PC-3 (cell line): ENCODE data around the gene C1orf94. TPM values are rescaled to one million over a fixed set of nuclear protein-coding genes. Genes with fewer than 3 reads are reported as not detected.

Experiments used
- ATAC-seq: fragments of 200-7000 bp; cut with Tn5 transposase; 2 replicates; pipeline ENCODE4 v1.9.1; 2020; ENCODE audit warnings: mild to moderate bottlenecking, moderate library complexity
- BruUV-seq: library from RNA; stranded (reverse); fragments of 400-500 nt; replicated peaks from 2 replicates; lab custom pipeline; 2021; lab: Mats Ljungman, UMichigan
- CTCF ChIA-PET: fragments of 300-600 bp; sonication (Branson Sonifier 250); formaldehyde crosslinking; loops from one replicate; lab custom pipeline; 2022; ENCODE audit warnings: antibody characterized with exemption; lab: Charles Lee
- POLR2A ChIA-PET: fragments of 300-600 bp; sonication (Branson Sonifier 250); formaldehyde crosslinking; loops from one replicate; lab custom pipeline; 2022; ENCODE audit warnings: antibody characterized with exemption; ENCODE audit not compliant: unreplicated experiment; lab: Charles Lee
- DNase-seq: peaks from one replicate; pipeline ENCODE4 v3.0.0-alpha.2; 2015
- H2AFZ ChIP-seq: fragments of 300-600 bp; sonication (generic); 2 replicates; pipeline ENCODE4 v1.6.0; 2016; ENCODE audit warnings: antibody characterized with exemption, low read length
- H3F3A ChIP-seq: fragments of 300-600 bp; sonication (generic); one replicate; pipeline ENCODE4 v1.6.0; 2017; ENCODE audit warnings: antibody characterized with exemption, low read length, control low read depth, mild to moderate bottlenecking; ENCODE audit not compliant: unreplicated experiment
- H3K27ac ChIP-seq: fragments of 300-600 bp; sonication (generic); 2 replicates; pipeline ENCODE4 v1.5.1; 2016; ENCODE audit warnings: mild to moderate bottlenecking, low read length
- H3K27me3 ChIP-seq: fragments of 300-600 bp; sonication (generic); 2 replicates; pipeline ENCODE4 v1.6.1; 2016; ENCODE audit warnings: low read length, mixed read lengths
- H3K36me3 ChIP-seq: fragments of 300-600 bp; sonication (generic); 2 replicates; pipeline ENCODE4 v1.6.1; 2016; ENCODE audit warnings: low read depth, mixed run types, low read length, mixed read lengths
- H3K4me1 ChIP-seq: fragments of 300-600 bp; sonication (generic); 2 replicates; pipeline ENCODE4 v1.5.1; 2016; ENCODE audit warnings: low read length; ENCODE audit not compliant: insufficient read depth
- H3K4me2 ChIP-seq: fragments of 300-600 bp; sonication (generic); 2 replicates; pipeline ENCODE4 v1.6.0; 2016; ENCODE audit warnings: low read length
- H3K4me3 ChIP-seq: fragments of 300-600 bp; sonication (generic); 2 replicates; pipeline ENCODE4 v1.5.1; 2016; ENCODE audit warnings: mild to moderate bottlenecking, low read length, mixed read lengths
- H3K79me2 ChIP-seq: fragments of 300-600 bp; sonication (generic); 2 replicates; pipeline ENCODE4 v1.6.1; 2017; ENCODE audit warnings: low read length, mixed read lengths
- H3K9ac ChIP-seq: fragments of 300-600 bp; sonication (generic); 2 replicates; pipeline ENCODE4 v1.6.0; 2016; ENCODE audit warnings: mild to moderate bottlenecking, low read length
- H3K9me2 ChIP-seq: fragments of 300-600 bp; sonication (generic); replicated peaks from 2 replicates; pipeline ENCODE4 v1.6.1; 2016; ENCODE audit warnings: mixed run types, low read length, mixed read lengths
- H3K9me3 ChIP-seq: fragments of 300-600 bp; sonication (generic); 2 replicates; pipeline ENCODE4 v1.6.1; 2016; ENCODE audit warnings: low read length, mixed read lengths
- H4K20me1 ChIP-seq: fragments of 300-600 bp; sonication (generic); 2 replicates; pipeline ENCODE4 v1.6.1; 2016; ENCODE audit warnings: low read length, mixed read lengths
- CTCF ChIP-seq: fragments of 300-600 bp; sonication (generic); conservative IDR thresholded peaks from 2 replicates; pipeline ENCODE4 v1.5.1; 2017; ENCODE audit warnings: antibody characterized with exemption, low read depth, mild to moderate bottlenecking, low read length
- EZH2 ChIP-seq: fragments of 300-600 bp; sonication (generic); IDR thresholded peaks from one replicate; pipeline ENCODE4 v1.6.1; 2017; ENCODE audit warnings: antibody characterized with exemption, mild to moderate bottlenecking, low read length; ENCODE audit not compliant: unreplicated experiment
- EZH2phosphoT487 ChIP-seq: fragments of 300-600 bp; sonication (generic); IDR thresholded peaks from 2 replicates; pipeline ENCODE4 v1.6.1; 2018; ENCODE audit warnings: mild to moderate bottlenecking, antibody characterized with exemption, low read length, borderline replicate concordance
- intact Hi-C: fragments of 100-400 bp; cut with micrococcal nuclease; formaldehyde crosslinking; loops from 2 replicates; pipeline ENCODE4 v1.9.0; 2023
- total RNA-seq: library from RNA; depleted of rRNA; stranded (reverse); fragments of >200 nt; gene quantifications from 2 replicates; pipeline ENCODE4 v1.2.3, GENCODE V29; 2014

Gene C1orf94
- total RNA-seq, 1 experiment from 2014 or later = not detected

DNA sequence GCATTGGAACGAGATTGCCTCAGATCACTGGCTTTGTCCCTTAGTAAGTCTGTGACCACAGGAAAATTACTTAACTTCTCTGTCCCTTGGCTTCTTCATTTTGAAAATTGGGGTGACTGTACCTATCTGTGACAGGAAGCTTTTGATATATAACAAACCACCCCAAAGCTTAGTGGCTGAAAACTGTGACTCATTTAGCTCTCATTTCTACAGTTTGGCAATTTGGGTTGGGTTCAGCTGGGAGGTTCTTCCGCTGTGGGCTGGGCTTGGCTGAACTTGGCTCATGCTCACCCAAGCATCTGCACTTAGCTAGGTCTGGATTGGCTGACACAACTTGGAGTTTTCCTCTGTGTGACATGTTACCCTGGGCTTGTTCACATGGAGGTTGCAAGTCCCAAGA lies 14.0 kb downstream of the C1orf94 start:
- intact Hi-C loops = no loop called here
- H3K9me3 ChIP-seq = 0 out of 2 replicates have a peak, but pooled peaks cover 3% of the 10 kb centered on the region
- no peaks in the 10 kb centered on the region for H3K36me3 ChIP-seq
- no peaks in the 10 kb centered on the region for H4K20me1 ChIP-seq
- H3K79me2 ChIP-seq = no peaks in the 10 kb centered on the region
- no peak for DNase-seq
- TF ChIP-seq CTCF (no peak), EZH2 (no peak), EZH2phosphoT487 (no peak)
- no peaks in the 10 kb centered on the region for H3F3A ChIP-seq
- no peaks in the 10 kb centered on the region for H3K4me1 ChIP-seq
- no peak overlapping the region for H3K4me2 ChIP-seq
- no peaks in the 10 kb centered on the region for H3K9me2 ChIP-seq
- CTCF ChIA-PET = no interaction called here
- no peak overlapping the region for H3K4me3 ChIP-seq
- H3K27me3 ChIP-seq = no peaks in the 10 kb centered on the region
- no peak overlapping the region for H3K9ac ChIP-seq
- H3K27ac ChIP-seq = no peak overlapping the region
- POLR2A ChIA-PET = no interaction called here
- BruUV-seq = no TSS peak
- ATAC-seq = no peak
- no peak overlapping the region for H2AFZ ChIP-seq

DNA sequence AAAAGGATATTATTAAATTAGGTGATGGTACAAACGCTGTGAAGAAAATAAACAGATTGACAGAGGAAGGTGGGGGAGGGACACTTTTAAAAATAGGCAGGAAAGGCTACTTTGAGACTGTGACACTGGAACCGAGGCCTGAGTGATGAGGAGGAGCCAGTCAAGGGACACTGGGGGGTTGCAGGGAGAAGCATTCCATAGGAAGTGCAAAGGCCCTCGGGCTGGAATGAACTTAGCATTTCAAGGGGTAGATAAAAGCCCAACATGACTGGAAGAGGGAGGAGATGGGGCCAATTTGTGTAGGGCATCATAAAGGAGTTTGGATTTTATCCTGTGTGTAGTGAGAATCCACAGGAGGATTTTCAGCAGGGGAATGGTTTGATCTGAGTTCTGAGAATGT lies 15.9 kb downstream of the C1orf94 start:
- DNase-seq (no peak), ATAC-seq (no peak)
- intact Hi-C loops = no loop called here
- H3K9me3 ChIP-seq = 0 out of 2 replicates have a peak, but pooled peaks cover 3% of the 10 kb centered on the region
- no peaks in the 10 kb centered on the region for H3K36me3 ChIP-seq
- no peaks in the 10 kb centered on the region for H3K79me2 ChIP-seq
- ChIA-PET POLR2A (no interaction called here), CTCF (no interaction called here)
- no peaks in the 10 kb centered on the region for H3K4me1 ChIP-seq
- no TSS peak for BruUV-seq
- H3K27me3 ChIP-seq = no peaks in the 10 kb centered on the region
- no peak overlapping the region for H2AFZ ChIP-seq
- no peak overlapping the region for H3K4me2 ChIP-seq
- no peak overlapping the region for H3K9ac ChIP-seq
- TF ChIP-seq EZH2phosphoT487 = no peak
- no peak for TF ChIP-seq EZH2
- TF ChIP-seq CTCF = no peak
- no peak overlapping the region for H3K4me3 ChIP-seq
- H3K9me2 ChIP-seq = no peaks in the 10 kb centered on the region
- no peaks in the 10 kb centered on the region for H4K20me1 ChIP-seq
- no peak overlapping the region for H3K27ac ChIP-seq
- no peaks in the 10 kb centered on the region for H3F3A ChIP-seq

DNA sequence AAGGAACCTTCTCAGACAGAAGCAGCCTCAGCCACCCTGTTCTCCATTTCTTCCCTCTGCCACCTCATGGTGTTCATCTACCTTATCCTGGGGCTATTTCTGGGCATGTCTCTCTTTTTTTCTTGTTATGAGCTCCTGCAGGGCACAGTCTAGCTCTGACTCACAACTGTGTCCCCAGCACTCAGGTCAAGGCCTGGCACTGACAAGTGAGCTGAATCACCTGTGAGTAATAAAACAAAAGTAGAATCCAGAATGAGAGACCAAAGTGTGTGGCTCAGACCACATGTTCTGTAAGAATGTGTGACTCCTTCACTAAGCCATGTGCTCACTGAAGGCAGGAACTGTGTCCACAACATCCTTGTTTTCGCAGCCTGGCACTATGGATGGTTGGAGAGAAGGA lies 23.2 kb downstream of the C1orf94 start:
- ATAC-seq (no peak), DNase-seq (peak; percentile 45)
- no peak for TF ChIP-seq EZH2
- no peak for TF ChIP-seq EZH2phosphoT487
- no peak for TF ChIP-seq CTCF
- Histone ChIP-seq H3K9me2 (no peaks in the 10 kb centered on the region), H3K4me3 (no peak overlapping the region), H4K20me1 (no peaks in the 10 kb centered on the region), H3K9ac (no peak overlapping the region), H3F3A (no peaks in the 10 kb centered on the region), H3K79me2 (no peaks in the 10 kb centered on the region), H3K4me1 (no peaks in the 10 kb centered on the region), H3K36me3 (no peaks in the 10 kb centered on the region), H3K27me3 (no peaks in the 10 kb centered on the region), H3K27ac (no peak overlapping the region), H3K4me2 (no peak overlapping the region), H3K9me3 (no peaks in the 10 kb centered on the region), H2AFZ (no peak overlapping the region)
- ChIA-PET POLR2A (no interaction called here), CTCF (no interaction called here)
- no TSS peak for BruUV-seq
- intact Hi-C loops = no loop called here
